ENCODE results near the gene PLSCR4. TPM values are rescaled to one million over a fixed set of nuclear protein-coding genes. Genes with fewer than 3 reads are reported as not detected.

Gene PLSCR4
- total RNA-seq, 2 experiments from 2014 or later, result 0.31 TPM; not detected in 1

GRCh38 chr3:146181216-146181615 is 69.7 kb downstream of the PLSCR4 start:
- Mint-ChIP-seq H3K4me1 (ENCODE audit: low read depth) (no peaks in the 10 kb centered on the region), H3K27me3 (ENCODE audit: low read depth) (peaks cover 3% of the 10 kb centered on the region), H3K4me3 (no peak overlapping the region), H3K27ac (no peak overlapping the region), H3K36me3 (ENCODE audit: low read depth) (no peaks in the 10 kb centered on the region), H3K9me3 (ENCODE audit: insufficient read depth) (no peaks in the 10 kb centered on the region)
- POLR2A ChIA-PET, result no interaction called here
- CTCF ChIA-PET, result interaction anchor here (2.1 kb wide), 1 partner anchor 8 kb away, joined by 7 read pairs; no protein-coding TSS in a partner anchor
- ATAC-seq (no peak), DNase-seq (no peak)

DNA sequence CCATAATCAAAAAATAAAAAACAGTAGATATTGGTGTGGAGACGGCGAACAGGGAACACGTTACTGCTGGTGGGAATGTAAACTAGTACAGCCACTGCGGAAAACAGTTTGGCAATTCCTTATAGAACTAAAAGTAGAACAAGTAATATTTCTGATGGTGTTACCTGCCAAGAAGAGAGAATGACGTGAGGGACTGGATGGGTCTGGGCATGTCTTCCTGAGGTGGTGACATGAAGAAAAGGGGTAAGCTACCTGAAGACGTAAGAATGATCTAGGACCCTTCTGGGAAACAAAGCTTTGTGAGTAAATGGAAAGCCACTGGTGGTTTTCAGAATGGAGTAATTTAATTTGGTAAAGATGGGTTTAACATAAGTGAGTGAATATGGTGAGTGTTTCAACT is 70.5 kb downstream of the PLSCR4 start:
- Mint-ChIP-seq H3K36me3 (ENCODE audit: low read depth) (no peaks in the 10 kb centered on the region), H3K4me3 (no peak overlapping the region), H3K9me3 (ENCODE audit: insufficient read depth) (no peaks in the 10 kb centered on the region), H3K27me3 (ENCODE audit: low read depth) (peaks cover 7% of the 10 kb centered on the region), H3K27ac (no peak overlapping the region), H3K4me1 (ENCODE audit: low read depth) (no peaks in the 10 kb centered on the region)
- DNase-seq (no peak), ATAC-seq (no peak)
- ChIA-PET CTCF (interaction anchor here (2.1 kb wide), 1 partner anchor 9 kb away, joined by 7 read pairs; no protein-coding TSS in a partner anchor), POLR2A (no interaction called here)

DNA sequence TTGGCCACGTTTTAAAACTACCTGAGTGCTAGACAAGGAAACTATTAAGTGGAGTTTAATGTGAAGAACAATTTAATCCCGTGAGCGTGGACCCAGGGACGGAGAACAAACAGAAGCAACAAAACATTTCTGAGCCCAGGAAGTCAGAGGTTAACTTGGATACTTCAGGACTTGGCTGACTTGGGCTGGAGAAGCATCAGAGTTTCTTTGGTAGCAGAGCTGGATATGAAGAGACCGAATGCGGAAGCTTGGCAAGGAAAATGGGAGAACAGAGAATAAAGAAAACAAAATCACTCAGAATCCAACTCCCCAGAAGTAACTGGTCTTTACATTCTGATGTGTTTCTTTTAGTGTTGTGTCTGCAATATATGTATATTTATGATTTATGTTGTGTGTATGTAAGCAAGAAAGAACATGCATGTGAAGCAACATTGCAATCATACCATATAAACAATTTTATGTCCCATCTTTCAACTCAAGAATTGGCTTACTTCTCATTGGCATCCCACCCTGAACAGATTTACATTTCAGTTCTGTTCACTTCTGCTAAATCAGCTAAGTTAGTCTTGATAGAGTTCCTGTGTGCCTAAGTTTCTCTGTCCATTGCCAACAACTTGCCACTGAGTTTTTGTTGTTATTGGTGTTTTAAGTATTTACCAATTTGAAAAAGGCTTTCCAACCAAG is 72.8 kb downstream of the PLSCR4 start:
- Mint-ChIP-seq H3K36me3 (ENCODE audit: low read depth) (no peaks in the 10 kb centered on the region), H3K4me3 (no peak overlapping the region), H3K27ac (no peak overlapping the region), H3K9me3 (ENCODE audit: insufficient read depth) (no peaks in the 10 kb centered on the region), H3K27me3 (ENCODE audit: low read depth) (peaks cover 4% of the 10 kb centered on the region), H3K4me1 (ENCODE audit: low read depth) (no peaks in the 10 kb centered on the region)
- POLR2A ChIA-PET, result no interaction called here
- CTCF ChIA-PET, result interaction anchor here (1.4 kb wide), 1 partner anchor 11 kb away, joined by 10 read pairs; no protein-coding TSS in a partner anchor
- ATAC-seq (no peak), DNase-seq (no peak)

DNA sequence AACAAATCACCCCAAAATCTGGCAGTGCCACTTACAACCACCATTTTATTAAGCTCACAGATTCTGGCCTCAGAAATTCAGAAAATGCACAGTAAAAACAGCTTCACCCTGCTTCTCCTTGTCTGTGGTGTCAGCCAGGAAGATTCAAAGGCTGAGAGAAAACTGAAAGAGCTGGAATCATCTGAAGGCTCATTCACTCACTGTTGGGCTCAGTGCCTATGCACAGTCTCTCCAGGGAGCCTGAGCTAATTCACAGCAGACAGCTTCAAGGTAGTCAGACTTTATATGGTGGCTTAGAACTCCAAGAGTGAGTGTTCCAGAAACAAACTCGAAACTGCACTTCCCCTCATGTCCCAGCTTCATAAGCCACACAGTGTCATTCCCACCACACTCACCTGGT is 73.4 kb downstream of the PLSCR4 start:
- H3K36me3 Mint-ChIP-seq (ENCODE audit: low read depth), result no peaks in the 10 kb centered on the region
- no peak for ATAC-seq
- ChIA-PET CTCF (interaction anchor here (1.0 to 1.7 kb wide), 3 partner anchors 10 to 12 kb away, joined by 3 to 10 read pairs (median 3); no protein-coding TSS in a partner anchor), POLR2A (no interaction called here)
- H3K27ac Mint-ChIP-seq, result no peak overlapping the region
- peaks cover 8% of the 10 kb centered on the region for H3K27me3 Mint-ChIP-seq (ENCODE audit: low read depth)
- no peaks in the 10 kb centered on the region for H3K9me3 Mint-ChIP-seq (ENCODE audit: insufficient read depth)
- H3K4me1 Mint-ChIP-seq (ENCODE audit: low read depth), result no peaks in the 10 kb centered on the region
- DNase-seq, result no peak
- H3K4me3 Mint-ChIP-seq, result no peak overlapping the region

DNA sequence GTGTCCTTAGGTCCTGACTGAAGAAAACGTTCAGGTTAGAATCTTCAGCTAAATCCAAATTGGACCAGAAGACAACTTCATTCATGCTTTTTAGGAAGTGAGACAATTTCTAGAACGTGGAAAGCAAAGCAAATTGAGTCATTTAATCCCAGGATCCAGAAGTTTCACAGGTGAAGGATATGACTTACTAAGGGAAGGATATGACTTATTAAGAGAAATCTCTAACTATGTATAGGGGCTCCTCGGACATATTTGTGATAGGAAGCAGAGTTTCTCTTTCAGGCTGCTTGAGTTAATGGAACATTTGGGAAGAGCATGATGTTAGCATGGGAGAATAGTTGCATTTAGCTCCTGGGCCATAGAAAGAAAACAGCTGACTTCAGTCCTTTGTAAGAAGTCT is 73.8 kb downstream of the PLSCR4 start:
- no peak for DNase-seq
- Mint-ChIP-seq H3K27ac (no peak overlapping the region), H3K4me3 (no peak overlapping the region), H3K27me3 (ENCODE audit: low read depth) (peaks cover 8% of the 10 kb centered on the region), H3K36me3 (ENCODE audit: low read depth) (no peaks in the 10 kb centered on the region), H3K4me1 (ENCODE audit: low read depth) (no peaks in the 10 kb centered on the region), H3K9me3 (ENCODE audit: insufficient read depth) (no peaks in the 10 kb centered on the region)
- ATAC-seq, result no peak
- CTCF ChIA-PET, result interaction anchor here (1.0 to 1.7 kb wide), 3 partner anchors 10 to 13 kb away, joined by 3 to 10 read pairs (median 3); no protein-coding TSS in a partner anchor
- POLR2A ChIA-PET, result no interaction called here

- no peak overlapping the region for H3K27ac Mint-ChIP-seq
- CTCF ChIA-PET, result interaction anchor here (1.5 kb wide), 1 partner anchor 15 kb away, joined by 3 read pairs; no protein-coding TSS in a partner anchor
- POLR2A ChIA-PET, result no interaction called here
Observed at GRCh38 chr3:146172586-146172985, 78.3 kb downstream of the PLSCR4 start.

DNA sequence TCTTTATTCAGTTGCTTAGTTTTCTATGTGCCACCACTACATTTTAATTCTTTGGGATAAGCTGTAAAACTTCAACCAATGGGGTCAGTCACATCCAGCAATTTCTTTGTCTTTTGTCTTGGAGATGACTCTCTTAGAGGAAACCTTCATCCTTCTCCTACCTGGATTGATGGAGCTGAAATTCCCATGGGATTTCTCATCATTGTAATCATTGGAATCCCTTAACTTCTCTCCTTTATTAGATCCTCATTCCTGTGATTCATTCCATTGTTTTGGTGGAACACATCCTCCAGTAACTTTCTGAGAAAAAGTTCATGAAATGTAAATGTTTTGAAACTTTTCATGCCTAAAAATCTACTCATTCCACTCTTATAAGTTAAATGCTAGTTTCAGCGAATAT is 80.3 kb downstream of the PLSCR4 start:
- H3K36me3 Mint-ChIP-seq (ENCODE audit: low read depth), result no peaks in the 10 kb centered on the region
- no peak for DNase-seq
- no peaks in the 10 kb centered on the region for H3K9me3 Mint-ChIP-seq (ENCODE audit: insufficient read depth)
- no peaks in the 10 kb centered on the region for H3K4me1 Mint-ChIP-seq (ENCODE audit: low read depth)
- ATAC-seq, result no peak
- ChIA-PET CTCF (interaction anchor here (0.9 kb wide), 1 partner anchor 19 kb away, joined by 3 read pairs; no protein-coding TSS in a partner anchor), POLR2A (no interaction called here)
- no peak overlapping the region for H3K4me3 Mint-ChIP-seq
- H3K27ac Mint-ChIP-seq, result no peak overlapping the region
- peaks cover 8% of the 10 kb centered on the region for H3K27me3 Mint-ChIP-seq (ENCODE audit: low read depth)

More at GRCh38 chr3:146172586-146172985, 78.3 kb downstream of the PLSCR4 start:
- Mint-ChIP-seq H3K4me3 (no peak overlapping the region), H3K27me3 (ENCODE audit: low read depth) (peaks cover 10% of the 10 kb centered on the region), H3K4me1 (ENCODE audit: low read depth) (no peaks in the 10 kb centered on the region), H3K9me3 (ENCODE audit: insufficient read depth) (no peaks in the 10 kb centered on the region), H3K36me3 (ENCODE audit: low read depth) (no peaks in the 10 kb centered on the region)
- DNase-seq, result no peak
- no peak for ATAC-seq

GRCh38 chr3:146169891-146170290 is 81.0 kb downstream of the PLSCR4 start:
- no peaks in the 10 kb centered on the region for H3K9me3 Mint-ChIP-seq (ENCODE audit: insufficient read depth)
- H3K27me3 Mint-ChIP-seq (ENCODE audit: low read depth), result peaks cover 6% of the 10 kb centered on the region
- no peaks in the 10 kb centered on the region for H3K36me3 Mint-ChIP-seq (ENCODE audit: low read depth)
- ATAC-seq (no peak), DNase-seq (no peak)
- ChIA-PET CTCF (interaction anchor here (0.9 kb wide), 1 partner anchor 20 kb away, joined by 3 read pairs; no protein-coding TSS in a partner anchor), POLR2A (no interaction called here)
- H3K4me1 Mint-ChIP-seq (ENCODE audit: low read depth), result no peaks in the 10 kb centered on the region
- no peak overlapping the region for H3K4me3 Mint-ChIP-seq
- H3K27ac Mint-ChIP-seq, result no peak overlapping the region

DNA sequence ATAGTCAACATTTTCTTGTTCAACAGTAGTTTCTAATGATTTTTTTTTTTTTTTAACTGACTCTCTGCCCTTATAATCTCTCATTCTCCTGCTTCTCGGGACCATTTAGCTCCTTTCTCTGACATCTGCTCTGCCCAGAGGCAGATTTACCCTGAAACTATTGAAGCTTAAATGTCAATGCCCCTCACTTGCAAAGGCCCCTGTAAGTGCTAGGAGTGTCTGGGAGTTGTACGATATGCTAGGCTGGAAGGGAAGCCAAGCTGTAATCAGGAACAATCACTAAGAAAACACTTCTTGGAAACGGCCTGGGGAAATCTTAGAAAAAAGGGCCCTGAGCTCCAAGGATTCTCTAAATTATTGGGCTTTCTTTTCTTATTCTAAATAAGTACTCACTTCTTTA is 84.1 kb downstream of the PLSCR4 start:
- ATAC-seq (no peak), DNase-seq (no peak)
- Mint-ChIP-seq H3K27me3 (ENCODE audit: low read depth) (peaks cover 17% of the 10 kb centered on the region), H3K9me3 (ENCODE audit: insufficient read depth) (no peaks in the 10 kb centered on the region), H3K36me3 (ENCODE audit: low read depth) (no peaks in the 10 kb centered on the region), H3K4me3 (no peak overlapping the region), H3K27ac (no peak overlapping the region), H3K4me1 (ENCODE audit: low read depth) (no peaks in the 10 kb centered on the region)
- CTCF ChIA-PET, result interaction anchor here (1.2 kb wide), 1 partner anchor 10 kb away, joined by 3 read pairs; no protein-coding TSS in a partner anchor
- POLR2A ChIA-PET, result no interaction called here

- CTCF ChIA-PET, result interaction anchor here (1.2 kb wide), 1 partner anchor 10 kb away, joined by 3 read pairs; no protein-coding TSS in a partner anchor
- peaks cover 21% of the 10 kb centered on the region for H3K27me3 Mint-ChIP-seq (ENCODE audit: low read depth)
- H3K27ac Mint-ChIP-seq, result no peak overlapping the region
- no peak overlapping the region for H3K4me3 Mint-ChIP-seq
- H3K9me3 Mint-ChIP-seq (ENCODE audit: insufficient read depth), result no peaks in the 10 kb centered on the region
- DNase-seq (no peak), ATAC-seq (no peak)
- H3K4me1 Mint-ChIP-seq (ENCODE audit: low read depth), result peaks cover 4% of the 10 kb centered on the region
- POLR2A ChIA-PET, result no interaction called here
- H3K36me3 Mint-ChIP-seq (ENCODE audit: low read depth), result no peaks in the 10 kb centered on the region
Observed at GRCh38 chr3:146166415-146166821, 84.5 kb downstream of the PLSCR4 start.

GRCh38 chr3:146165877-146166276 is 85.0 kb downstream of the PLSCR4 start:
- Mint-ChIP-seq H3K9me3 (ENCODE audit: insufficient read depth) (no peaks in the 10 kb centered on the region), H3K4me1 (ENCODE audit: low read depth) (peaks cover 7% of the 10 kb centered on the region), H3K27ac (no peak overlapping the region), H3K27me3 (ENCODE audit: low read depth) (peaks cover 24% of the 10 kb centered on the region), H3K36me3 (ENCODE audit: low read depth) (no peaks in the 10 kb centered on the region), H3K4me3 (no peak overlapping the region)
- DNase-seq (no peak), ATAC-seq (no peak)
- ChIA-PET CTCF (interaction anchor here (1.2 kb wide), 1 partner anchor 11 kb away, joined by 3 read pairs; no protein-coding TSS in a partner anchor), POLR2A (no interaction called here)

DNA sequence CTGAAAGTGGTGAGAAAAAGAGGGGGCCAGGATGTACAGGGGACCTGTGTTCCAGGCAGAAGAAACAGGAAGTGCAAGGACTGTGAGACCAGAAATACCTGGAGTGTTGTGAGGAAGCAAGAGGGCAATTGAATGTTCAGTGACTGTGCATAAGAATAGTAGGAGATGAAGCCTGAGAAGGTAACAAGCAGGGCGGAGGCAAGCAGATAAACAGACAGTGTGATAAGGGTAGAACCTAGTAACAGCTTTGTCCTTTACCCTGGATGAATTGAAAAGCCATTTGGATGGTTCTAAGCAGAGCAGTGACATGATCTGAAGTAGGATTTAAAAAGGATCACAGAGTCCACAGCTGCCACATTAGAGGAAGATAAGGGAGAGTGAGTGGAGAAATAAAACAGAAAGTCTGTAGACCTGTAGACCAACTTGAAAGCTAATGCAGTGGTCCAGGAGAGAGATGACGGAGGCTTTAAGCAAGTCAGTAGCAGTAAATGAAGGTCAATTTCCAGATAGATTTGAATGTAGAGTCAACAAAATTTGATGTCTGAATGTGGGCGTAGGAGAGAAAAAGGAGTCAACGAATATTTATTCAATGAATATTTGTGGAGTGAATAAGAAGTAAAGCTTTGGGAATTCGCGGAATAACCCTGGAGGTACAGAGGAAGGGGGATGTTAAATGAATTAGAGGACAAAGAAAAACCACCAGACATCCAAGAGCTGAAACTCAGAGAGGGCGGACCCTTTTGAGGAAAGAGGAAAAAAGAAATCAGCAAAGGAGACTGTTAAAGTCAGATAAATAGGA is 85.7 kb downstream of the PLSCR4 start:
- no peak for ATAC-seq
- Mint-ChIP-seq H3K9me3 (ENCODE audit: insufficient read depth) (no peaks in the 10 kb centered on the region), H3K4me3 (no peak overlapping the region), H3K4me1 (ENCODE audit: low read depth) (peaks cover 10% of the 10 kb centered on the region), H3K36me3 (ENCODE audit: low read depth) (no peaks in the 10 kb centered on the region), H3K27me3 (ENCODE audit: low read depth) (peaks cover 28% of the 10 kb centered on the region), H3K27ac (no peak overlapping the region)
- DNase-seq, result no peak
- POLR2A ChIA-PET, result no interaction called here
- CTCF ChIA-PET, result no interaction called here
